HG03064 (cell line): Measurements from ENCODE around the gene NOD2.

Source experiments
- ATAC-seq: cut with Tn5 transposase; IDR thresholded peaks from one replicate; pipeline ENCODE4 v1.9.1; 2021; ENCODE audit warnings: low read depth; ENCODE audit not compliant: unreplicated experiment

NOD2 gene

DNA sequence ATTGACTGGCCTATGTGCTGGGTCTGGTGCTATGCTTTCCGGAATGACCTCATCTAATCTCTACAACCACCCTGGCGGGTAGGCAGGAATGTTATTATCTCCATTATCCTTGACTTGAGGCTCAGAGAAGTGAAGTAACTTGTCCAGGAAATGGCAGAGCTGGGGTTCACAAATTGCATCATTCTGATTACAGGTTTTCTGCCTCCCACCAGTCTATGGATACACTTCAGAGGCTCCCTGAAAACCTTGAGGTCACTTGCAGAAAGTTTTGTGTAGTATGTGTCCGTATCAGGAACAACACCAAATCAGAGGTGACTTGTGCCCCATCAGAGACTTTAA is 19.1 kb downstream of the NOD2 start:
- no peak for ATAC-seq

DNA sequence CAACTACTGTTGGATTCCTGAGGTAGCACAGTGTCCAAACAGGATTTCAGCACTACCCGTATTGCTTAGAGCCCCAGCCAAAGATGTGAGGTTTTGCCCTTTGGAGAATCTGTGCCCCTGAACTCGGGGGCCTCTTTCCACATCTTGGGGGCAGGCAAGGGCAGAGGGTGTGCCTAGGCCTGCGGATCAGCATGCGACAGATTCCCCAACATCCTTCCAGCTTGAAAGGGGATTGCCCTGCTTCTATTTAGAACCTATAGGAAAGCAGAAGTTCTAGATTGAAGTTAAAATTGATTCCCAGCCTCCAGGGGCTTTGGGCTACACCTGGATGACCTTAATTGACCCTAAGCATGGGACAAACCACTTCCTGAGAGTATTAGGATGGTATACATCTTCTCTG is 19.6 kb downstream of the NOD2 start:
- ATAC-seq, result no peak

DNA sequence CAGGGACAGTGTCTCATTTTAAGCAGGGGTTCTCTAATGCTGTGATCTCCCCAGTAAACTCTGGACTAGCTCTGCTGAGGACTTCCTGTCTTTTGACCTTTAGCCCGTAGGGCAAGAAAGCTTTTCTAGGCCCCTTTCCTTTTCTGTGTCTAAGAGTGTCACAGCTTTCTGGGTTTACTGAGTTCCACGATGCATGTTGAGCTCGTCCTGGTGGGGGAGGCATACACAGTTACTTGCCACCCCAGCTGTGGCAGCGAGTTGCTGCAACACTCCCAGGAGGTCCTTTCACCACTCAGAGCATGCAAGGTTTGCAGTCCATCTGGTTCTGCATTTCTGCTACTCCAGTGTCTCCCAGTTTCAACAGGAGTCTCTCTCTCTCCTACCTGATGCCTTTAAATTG is 23.7 kb downstream of the NOD2 start:
- ATAC-seq, result no peak

DNA sequence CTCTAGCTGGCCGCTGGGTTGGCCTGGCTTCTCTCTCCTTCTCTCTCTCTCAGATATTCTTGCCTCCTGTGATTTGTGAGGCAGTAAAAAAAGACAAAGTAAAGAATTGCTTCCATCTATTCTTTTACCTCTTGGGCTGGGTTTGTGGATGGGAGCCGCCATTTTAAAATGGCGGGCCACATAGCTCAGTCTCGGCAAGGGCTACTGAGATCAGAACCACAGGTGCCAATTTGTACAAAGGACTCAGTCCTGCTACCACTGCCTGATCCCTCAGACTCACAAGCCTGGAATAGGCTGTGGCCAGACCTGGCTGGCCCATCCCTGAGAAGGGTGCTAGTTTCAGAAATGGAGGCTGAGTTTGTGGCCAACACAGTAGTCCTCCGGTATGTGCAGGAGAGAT is 24.1 kb downstream of the NOD2 start:
- no peak for ATAC-seq

- no peak for ATAC-seq
Measured at GRCh38 chr16:50718061-50718760, 24.8 kb downstream of the NOD2 start.

DNA sequence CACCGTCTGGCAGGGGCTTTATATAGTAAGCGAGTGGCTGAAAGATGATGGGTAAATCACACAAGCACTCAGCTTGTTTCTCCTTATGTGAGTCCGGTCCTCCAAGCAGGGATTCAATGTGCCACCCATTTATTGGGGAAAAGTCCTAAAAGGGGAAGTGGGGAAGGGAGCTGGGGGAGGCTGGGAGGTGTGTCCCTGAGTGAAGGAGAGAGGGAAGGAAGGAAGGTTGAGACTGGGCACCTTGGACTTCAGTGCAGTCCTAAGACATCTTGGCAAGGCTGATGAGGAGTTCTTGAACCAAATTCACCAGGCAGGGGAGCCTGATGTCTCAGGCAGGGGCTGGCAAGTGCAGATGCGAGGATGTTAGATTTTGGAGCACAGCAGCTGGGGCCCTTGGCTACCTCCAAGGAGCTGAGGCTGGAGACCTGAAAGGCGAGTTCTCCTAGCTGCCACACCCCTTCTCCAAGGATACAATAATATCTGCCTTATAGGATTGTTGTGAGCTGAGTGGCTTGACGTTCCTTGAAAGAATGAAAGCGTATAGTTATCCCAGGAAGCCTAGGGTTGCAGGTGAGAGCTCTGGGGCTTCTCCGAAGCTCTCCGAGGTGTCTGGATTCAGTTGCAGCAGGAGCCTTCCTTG is 25.5 kb downstream of the NOD2 start:
- no peak for ATAC-seq

DNA sequence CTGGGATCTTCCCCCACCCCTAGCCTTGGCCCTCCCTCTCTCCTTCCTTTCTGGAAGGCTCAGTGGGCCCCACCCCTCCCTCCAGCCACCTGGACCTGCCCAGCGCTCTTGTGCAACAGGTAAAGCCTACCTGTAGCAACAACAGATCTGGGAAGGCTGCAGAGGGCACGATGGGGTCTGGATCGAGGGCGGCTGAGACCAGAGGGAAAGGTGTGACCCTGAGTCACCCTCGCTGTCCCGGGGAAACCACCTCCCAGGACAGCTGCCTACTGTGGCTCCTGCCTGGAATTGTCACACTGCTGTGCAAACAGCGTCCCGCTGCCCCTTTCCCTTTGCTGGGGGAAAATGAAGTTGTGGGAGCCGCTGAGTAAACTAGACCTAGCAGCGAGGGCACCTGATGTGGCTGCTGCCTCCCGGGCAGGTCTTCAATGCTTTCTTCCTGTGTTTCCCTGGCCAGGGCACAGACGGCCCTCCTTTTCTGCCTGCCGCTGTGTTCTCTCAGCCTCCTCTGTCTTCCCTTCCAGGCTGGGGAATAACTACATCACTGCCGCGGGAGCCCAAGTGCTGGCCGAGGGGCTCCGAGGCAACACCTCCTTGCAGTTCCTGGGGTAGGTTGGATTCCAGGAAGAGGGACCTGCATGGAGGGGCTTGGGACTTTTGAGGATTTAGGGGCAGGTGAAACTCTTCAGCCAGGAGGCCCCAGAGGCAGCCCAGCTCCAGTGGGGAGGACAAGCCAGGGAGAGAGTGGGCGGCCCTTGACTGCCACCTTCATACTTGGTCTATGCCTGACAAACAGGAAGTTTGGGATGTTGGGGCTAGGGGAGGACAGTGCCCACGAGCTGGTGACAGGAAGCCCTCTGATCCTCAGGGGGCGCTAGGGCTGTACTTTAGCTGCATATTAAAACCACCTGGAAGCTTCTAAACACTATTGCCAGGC is 26.3 kb downstream of the NOD2 start:
- no peak for ATAC-seq

GRCh38 chr16:50721549-50722404 is 28.4 kb downstream of the NOD2 start:
- ATAC-seq, result no peak

DNA sequence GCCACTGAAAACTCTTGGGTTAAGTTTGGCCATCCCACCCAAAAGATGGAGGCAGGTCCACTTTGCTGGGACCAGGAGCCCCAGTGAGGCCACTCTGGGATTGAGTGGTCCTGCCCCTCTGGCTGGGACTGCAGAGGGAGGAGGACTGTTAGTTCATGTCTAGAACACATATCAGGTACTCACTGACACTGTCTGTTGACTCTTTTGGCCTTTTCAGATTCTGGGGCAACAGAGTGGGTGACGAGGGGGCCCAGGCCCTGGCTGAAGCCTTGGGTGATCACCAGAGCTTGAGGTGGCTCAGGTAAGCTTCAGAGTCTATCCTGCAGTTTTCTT is 29.0 kb downstream of the NOD2 start:
- no peak for ATAC-seq

- no peak for ATAC-seq
Measured at GRCh38 chr16:50722960-50723359, 29.6 kb downstream of the NOD2 start.

- no peak for ATAC-seq
Measured at GRCh38 chr16:50724306-50724705, 30.9 kb downstream of the NOD2 start.

GRCh38 chr16:50731130-50731988 is 38.0 kb downstream of the NOD2 start:
- no peak for ATAC-seq

DNA sequence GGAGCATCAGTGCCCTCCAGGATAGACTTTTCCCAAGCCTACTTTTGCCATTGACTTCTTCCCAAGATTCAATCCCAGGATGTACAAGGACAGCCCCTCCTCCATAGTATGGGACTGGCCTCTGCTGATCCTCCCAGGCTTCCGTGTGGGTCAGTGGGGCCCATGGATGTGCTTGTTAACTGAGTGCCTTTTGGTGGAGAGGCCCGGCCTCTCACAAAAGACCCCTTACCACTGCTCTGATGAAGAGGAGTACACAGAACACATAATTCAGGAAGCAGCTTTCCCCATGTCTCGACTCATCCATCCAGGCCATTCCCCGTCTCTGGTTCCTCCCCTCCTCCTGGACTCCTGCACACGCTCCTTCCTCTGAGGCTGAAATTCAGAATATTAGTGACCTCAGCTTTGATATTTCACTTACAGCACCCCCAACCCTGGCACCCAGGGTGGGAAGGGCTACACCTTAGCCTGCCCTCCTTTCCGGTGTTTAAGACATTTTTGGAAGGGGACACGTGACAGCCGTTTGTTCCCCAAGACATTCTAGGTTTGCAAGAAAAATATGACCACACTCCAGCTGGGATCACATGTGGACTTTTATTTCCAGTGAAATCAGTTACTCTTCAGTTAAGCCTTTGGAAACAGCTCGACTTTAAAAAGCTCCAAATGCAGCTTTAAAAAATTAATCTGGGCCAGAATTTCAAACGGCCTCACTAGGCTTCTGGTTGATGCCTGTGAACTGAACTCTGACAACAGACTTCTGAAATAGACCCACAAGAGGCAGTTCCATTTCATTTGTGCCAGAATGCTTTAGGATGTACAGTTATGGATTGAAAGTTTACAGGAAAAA is 38.8 kb downstream of the NOD2 start:
- no peak for ATAC-seq

DNA sequence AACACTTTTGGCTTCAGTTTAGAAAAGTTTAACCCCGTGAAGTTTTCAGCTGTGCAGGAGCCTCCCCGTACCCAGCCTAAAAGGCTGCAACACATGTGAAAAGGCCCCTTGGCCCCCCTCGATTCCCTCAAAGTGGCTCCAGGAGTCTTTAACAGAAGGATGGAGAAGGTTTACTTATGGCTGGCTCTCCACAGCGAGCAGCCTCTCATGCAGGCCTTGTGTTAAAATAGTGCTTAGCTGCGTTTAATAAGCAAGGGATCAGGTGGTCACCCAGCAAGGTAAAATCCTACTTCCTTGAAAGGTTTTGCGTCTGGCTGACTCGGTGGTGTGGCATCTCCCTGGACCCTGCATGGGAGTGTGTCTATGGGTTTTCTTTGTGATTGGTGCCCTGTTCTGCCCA is 40.1 kb downstream of the NOD2 start:
- no peak for ATAC-seq

DNA sequence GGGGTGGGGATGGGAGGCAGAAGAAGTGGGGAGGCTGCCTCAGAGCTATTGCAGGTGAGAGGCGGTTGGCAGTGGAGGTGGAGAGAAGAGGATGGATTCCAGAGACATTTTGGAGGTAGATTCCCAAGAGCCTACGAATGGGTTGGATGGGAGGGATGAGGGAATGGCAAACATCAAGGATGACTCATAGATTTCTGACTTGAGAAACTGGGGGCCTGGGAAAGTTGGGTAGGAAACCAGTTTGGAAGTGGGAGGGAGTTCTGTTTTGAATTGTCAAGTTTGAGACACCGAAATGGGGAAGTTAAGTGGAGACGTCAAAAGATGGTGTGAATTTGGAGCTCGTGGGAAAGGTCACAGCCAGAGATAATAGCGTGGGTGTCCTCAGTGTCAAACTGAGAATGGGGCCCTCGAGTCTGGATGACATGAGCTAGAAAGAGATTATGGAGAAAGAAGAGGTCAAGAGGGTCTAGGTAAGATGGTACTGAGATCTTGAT is 42.3 kb downstream of the NOD2 start:
- ATAC-seq, result no peak

DNA sequence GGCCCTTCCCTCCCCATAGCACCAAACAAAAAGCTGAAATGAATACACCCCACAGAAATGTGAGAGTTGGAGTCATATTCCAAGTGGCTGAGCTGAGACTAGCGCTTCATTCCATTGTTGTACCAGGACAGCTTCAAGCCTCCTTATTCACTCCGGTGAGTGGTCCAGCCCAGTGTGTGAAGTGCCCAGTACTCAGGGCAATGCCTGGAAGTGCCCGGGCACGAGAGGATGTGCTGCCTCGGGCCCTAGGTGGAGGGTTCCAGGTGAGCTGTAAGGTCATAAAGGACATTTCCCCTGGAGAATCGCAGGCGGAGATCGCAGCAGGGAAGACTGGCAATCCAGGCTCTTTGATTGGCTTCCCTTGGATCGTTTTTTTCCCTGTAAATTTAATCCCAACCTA is 43.0 kb downstream of the NOD2 start:
- no peak for ATAC-seq

DNA sequence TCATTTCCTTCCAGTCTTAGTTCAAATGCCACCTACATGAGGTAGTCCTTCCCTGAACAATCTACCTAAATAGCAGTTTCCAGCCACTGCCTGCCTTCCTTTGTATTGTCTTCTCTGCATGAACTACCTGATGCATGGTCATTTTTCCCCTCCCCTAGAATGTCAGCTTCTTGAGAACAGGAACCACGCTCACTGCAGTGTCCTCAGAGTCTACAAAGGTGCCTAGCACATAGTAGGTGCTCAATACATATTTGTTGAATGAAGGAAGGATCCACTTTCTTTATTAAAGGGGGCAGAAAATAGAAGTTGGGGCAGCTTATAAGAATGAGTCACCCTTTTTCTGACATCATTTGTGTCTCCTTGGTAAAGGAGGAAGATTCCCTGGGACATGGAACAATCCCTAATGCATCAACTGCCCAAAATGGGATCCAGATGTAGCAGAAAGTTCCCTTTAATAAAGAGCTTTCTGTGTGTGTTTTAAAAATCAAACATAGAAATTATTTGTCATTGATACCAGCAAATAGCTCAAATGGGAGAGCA is 44.1 kb downstream of the NOD2 start:
- ATAC-seq, result no peak

- no peak for ATAC-seq
Measured at GRCh38 chr16:50739031-50739430, 45.6 kb downstream of the NOD2 start.

- ATAC-seq, result no peak
Measured at GRCh38 chr16:50740736-50741135, 47.3 kb downstream of the NOD2 start.
